SK-N-MC (cell line): ENCODE measurements around the gene HNRNPDL.

Experiments
- EZH2 ChIP-seq: fragments of 200-600 bp; sonication (generic); IDR thresholded peaks from one replicate; pipeline ENCODE4 v1.6.1; 2017; ENCODE audit warnings: antibody characterized with exemption
- FOXP2 ChIP-seq: optimal IDR thresholded peaks from 2 replicates; pipeline ENCODE3; 2011; ENCODE audit warnings: mild to moderate bottlenecking, moderate library complexity; ENCODE audit not compliant: insufficient read depth; ENCODE audit errors: extremely low read length, control extremely low read depth
- POLR2AphosphoS5 ChIP-seq: IDR thresholded peaks from 2 replicates; pipeline ENCODE4 v1.6.1; 2012; ENCODE audit warnings: mild to moderate bottlenecking, low read depth, low read length, borderline replicate concordance

DNA sequence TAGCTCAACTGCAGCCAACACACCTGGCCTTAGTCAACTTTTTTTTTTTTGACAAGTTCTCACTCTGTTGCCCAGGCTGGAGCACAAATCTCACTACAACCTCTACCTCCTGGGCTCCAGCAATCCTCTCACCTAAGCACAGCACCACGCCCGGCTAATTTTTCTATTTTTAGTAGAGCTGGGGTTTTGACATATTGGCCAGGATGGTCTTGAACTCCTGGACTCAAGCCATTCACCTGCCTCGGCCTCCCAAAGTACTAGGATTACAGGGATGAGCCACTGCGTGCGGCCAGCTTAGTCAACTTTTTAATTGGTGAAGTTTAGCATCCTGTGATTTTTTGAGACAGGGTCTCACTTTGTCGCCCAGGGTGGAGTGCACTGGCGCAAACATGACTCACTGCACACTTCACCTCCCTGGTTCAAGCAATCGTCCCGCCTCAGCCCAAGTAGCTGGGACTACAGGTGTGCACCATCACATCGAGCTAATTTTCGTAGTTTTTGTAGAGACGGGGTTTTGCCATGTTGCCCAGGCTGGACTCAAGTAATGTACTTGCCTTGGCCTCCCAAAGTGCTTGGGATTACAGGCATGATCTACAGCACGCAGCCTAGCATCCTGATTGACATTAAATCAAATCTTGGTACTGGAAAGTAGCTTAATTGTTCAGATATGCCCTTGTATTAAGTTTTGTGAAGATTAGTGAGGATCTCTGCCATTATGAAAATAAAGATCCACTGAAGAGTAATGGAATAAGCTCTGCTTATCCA lies 8.3 kb downstream of the HNRNPDL start:
- TF ChIP-seq EZH2, result no peak
- TF ChIP-seq POLR2AphosphoS5, result peak; percentile 64
- no peak for TF ChIP-seq FOXP2
